HG03159 (cell line): ENCODE measurements around the gene HCN2.

ENCODE experiments used
- ATAC-seq: cut with Tn5 transposase; IDR thresholded peaks from one replicate; pipeline ENCODE4 v1.9.1; 2021; ENCODE audit warnings: mild to moderate bottlenecking, moderate library complexity; ENCODE audit not compliant: unreplicated experiment

The HCN2 gene

DNA sequence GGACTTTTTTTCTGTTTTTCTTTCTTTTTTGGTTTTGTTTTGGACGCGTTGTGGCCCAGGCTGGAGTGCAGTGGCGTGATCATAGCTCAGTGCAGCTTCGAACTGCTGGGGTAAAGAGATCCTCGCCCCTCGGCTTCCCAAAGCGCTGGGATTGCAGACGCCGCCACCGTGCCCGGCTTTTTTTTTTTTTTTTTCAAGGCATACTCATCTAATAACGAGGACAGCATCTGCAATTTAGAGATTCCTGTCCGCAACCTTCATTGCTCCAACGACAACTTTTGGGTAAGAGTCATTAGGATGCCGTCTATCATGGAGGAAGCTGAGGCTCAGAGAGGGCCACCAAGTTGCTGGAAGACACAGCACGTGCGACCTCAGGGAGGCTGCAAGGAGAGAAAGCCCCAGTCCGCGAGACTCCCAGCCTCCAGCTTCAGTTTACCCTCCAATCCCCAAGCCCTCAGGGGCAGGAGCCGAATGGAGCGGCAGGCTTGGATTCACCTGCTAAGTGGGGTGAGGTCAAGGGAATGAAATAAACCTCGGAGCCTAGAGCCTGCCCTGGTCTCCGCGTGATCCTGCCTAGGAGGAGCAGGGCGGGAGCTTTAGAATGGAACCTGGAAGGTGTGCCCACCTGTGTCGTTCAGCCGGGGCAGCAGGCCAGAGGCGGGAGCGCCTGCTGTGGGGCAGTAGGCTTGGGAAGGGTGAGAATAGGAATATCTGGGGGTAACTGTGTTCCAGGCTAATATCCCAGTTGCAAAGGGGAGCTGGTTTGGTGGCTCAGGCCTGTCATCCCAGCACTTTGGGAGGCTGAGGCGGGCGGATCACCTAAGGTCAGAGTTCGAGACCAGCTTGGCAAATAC is 44.3 kb downstream of the HCN2 start:
- ATAC-seq = no peak

DNA sequence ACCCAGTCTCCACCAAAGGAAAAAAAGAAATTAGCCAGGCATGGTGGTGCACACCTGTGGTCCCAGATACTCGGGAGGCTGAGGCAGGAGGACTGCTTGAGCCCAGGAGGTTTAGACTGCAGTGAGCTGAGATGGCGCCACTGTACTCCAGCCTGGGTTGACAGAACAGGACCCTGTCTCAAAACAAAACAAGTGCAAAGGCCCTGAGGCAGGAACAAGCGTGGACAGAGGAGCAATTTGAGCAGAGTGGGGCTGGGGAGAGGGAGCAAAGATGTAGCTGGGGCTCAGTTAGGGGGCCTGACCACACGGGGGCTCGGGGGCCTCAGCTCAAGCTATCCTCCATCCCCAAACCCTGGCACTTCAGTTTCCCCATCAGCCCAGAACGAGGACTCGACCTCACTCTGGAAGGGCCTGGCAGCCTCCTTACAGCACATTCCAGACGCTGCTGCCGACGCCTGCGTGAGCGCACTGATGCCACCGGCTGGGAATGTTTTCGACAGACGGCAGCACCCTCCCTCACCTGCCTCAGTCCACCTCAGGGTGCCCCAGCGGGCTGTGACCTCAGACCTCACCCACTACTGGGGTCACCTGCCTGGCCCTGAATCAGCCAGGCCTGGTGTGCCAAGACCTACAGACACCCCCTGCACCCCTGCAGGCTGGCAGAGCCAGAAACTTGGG is 45.4 kb downstream of the HCN2 start:
- no peak for ATAC-seq

DNA sequence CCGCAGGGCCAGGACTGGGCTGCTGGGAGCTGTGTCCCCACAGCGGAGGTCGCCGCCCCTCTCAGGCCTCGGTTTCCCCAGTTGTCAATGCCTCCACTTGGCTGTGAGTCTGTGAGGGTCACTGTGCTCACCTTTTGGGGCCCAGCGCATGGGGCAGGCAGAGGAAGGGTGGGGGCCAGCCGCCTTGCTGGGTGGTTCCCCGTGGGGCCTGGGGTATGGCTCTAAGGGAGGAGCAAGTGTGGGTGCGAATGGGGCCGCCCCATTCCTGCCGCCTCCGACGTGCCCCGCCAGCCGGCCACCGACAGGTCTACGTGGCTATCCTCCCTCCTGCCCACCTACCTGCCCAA is 49.2 kb downstream of the HCN2 start:
- no peak for ATAC-seq

DNA sequence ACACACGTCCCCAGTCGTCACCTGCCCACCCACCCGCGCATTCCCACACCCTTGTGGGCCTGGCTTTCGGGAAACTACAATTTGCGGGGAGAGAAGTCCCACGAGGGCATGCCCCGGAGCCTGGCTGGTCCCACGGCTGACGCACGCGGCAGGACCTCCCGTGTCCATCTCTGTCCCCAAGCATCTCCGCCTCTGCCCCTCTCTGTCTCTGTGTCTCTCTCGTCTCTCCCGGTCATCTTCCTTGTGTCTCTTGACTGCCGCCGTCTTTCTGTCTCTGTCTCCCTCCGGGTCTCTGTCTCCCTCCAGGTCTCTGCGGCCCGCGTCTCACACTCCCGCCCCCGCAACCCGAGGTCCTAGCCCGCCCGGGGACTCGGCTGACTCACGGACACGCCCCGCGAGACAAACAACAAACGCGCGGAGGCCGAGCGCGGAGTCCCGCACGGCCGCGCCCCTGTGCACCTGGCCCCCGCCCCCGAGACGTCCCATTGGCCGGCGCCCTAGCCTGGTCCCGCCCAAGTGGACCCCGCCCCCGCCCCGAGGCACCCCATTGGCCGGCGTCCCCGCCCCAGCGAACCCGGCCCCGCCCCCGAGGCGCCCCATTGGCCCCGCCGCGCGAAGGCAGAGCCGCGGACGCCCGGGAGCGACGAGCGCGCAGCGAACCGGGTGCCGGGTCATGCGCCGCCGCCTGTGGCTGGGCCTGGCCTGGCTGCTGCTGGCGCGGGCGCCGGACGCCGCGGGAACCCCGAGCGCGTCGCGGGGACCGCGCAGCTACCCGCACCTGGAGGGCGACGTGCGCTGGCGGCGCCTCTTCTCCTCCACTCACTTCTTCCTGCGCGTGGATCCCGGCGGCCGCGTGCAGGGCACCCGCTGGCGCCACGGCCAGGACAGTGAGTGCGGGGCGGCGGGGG is 49.8 kb downstream of the HCN2 start, which contains the start of gene FGF22:
TSS of gene FGF22 (plus strand) at position 627 of the 908 bp plus-strand sequence. CDS start at position 674, 47 bp downstream.
- peak; percentile 48 for ATAC-seq

DNA sequence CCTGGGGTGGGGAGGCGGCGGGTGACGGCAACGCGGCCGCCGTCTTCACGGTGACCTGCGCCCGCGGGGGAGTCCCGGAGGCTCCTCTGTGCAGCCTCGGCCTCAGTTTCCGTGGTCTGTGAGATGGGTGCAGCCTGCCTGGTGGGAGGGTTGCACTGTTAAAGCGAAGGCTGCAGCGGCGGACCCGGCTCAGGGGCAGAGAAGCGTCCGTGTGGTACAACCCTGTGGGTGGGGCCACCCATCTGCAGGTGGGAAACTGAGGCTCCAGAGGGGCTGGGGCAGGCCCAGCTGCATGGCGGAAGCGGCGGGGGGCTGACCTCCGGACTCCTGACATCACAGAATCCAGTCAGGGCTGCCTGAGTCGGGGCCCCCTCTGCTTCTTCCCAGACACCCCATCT is 50.5 kb downstream of the HCN2 start:
- no peak for ATAC-seq

DNA sequence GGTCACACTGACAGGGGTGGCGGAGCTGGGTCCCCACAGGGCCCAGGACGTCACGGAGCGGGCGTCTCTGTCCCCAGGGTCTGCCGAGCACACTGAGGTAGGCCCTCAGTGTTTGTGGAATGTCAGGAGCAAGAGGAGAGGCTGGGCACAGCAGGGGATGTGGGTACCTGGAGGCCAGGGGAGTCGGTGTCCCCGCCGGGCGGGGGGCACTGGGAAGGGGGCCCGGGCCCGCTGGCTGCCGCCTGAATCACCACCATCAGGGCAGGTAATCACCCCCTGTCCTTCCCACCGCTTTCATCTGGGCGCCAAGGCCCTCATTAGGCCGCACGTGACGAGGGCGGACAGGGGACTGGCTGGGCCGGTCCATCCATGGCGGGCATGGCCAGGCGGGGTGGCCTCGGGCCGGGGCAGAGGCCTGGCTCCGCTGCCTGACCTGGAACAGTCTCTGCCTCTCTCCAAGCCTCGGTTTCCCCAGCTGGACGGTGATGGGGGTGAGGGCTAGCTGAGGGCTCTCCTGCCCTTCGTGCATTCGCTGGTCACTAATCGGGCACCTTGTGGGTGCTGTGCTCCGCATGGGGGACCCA is 51.0 kb downstream of the HCN2 start:
- no peak for ATAC-seq

DNA sequence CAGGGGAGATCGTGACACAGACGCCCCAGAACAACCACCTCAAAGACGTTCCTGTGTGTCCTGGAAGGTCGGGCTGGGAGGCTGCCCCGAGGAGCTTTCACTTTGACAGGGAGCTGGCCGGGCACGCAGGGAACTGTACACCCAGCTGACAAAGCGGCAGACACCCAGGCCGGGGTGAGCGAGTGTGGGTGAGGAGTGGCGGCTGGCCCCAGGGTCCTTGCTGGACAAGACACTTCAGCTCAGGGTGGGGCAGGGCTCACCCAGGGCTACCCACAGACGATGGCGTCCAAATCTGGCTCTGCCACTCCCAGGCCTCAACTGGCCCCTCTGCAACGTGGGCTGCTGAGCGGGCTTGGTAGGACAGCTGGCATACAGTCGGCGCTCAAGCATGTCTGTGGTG is 52.0 kb downstream of the HCN2 start:
- no peak for ATAC-seq

DNA sequence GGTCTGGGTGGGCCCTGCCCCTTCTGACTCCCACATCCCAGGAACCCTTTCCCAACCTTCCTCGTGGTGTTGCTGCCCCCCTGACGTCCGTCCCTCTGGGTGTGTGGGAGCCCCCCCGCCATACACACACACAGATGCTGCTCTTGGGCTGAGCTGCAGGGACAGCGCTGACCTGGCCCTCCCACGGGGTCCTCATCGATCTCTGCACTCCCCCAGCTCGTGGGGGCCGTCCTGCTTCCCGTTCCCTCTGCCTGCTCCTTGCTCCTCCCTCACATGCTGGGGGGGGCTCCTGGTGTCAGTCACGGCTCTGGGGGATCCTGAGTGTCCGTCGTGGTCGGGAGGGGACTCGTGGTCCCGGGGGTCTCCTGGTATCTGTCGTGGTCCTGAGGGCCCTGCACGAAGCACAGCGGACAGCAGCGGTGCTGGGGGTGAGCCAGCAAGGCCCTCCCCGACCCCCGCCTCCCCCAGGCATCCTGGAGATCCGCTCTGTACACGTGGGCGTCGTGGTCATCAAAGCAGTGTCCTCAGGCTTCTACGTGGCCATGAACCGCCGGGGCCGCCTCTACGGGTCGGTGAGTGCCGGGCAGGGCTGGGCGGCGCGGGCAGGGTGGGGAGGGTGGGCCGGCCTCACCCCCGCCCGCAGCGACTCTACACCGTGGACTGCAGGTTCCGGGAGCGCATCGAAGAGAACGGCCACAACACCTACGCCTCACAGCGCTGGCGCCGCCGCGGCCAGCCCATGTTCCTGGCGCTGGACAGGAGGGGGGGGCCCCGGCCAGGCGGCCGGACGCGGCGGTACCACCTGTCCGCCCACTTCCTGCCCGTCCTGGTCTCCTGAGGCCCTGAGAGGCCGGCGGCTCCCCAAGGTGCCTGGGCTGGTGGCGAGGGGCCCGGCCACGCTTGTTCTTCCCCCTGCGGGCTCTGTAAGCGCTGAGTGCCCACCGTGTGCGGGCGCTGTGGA is 53.4 kb downstream of the HCN2 start:
- ATAC-seq = no peak

DNA sequence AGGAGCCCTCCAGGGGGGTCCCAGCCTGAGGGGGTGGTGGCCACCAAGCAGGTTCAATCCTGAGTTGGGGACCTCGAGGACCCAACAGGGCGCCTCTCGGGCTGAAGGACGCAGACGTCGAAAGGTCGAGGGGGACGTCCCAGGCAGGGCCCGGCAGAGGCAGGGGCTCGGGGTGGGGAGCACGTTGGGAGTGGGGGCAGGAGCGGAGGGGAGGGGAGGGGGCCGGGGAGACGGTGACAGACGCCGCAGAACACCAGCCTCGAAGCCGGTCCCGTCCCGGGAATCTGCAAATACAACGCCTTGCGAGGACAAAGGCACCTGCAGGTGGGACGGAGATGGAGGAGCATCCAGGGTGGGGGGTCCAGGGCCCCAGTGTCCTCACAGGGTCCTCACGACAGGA is 54.1 kb downstream of the HCN2 start:
- no peak for ATAC-seq

DNA sequence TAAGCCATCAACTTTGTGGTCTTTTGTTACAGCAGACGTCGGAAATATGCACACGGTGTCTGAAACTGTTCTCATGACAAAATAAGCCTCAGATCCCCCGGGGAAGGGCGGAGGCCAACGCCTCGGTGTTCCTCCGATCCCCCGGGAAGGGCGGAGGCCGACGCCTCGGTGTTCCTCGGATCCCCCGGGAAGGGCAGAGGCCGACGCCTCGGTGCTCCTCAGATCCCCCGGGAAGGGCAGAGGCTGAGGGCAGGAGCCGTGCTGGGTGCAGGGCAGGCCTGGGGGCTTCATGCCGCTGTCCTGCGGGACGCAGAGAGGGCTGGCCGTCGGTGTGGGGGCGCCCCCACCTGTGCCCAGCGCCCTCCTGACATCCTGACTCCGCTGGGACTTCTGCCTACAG is 54.7 kb downstream of the HCN2 start:
- no peak for ATAC-seq

DNA sequence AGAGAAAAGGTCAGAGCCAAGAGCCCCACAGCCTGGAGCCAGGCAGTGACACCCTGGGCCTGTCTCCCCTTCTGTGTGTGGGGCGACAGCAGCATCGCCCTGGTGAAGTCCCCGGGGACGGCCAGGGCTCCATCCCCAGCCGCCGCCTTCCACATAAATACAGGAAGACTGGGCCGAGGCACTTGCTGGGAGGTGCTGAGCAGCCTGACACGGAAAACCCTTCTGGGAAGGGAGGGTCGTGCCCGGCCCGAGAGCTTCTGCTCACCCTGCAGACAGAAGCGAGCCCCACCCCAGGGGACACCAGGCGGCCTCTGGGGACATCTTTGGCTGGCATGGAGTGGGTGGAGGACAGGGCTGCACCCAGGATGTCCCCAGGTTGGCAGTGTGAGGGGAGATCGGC is 55.1 kb downstream of the HCN2 start:
- ATAC-seq = no peak

DNA sequence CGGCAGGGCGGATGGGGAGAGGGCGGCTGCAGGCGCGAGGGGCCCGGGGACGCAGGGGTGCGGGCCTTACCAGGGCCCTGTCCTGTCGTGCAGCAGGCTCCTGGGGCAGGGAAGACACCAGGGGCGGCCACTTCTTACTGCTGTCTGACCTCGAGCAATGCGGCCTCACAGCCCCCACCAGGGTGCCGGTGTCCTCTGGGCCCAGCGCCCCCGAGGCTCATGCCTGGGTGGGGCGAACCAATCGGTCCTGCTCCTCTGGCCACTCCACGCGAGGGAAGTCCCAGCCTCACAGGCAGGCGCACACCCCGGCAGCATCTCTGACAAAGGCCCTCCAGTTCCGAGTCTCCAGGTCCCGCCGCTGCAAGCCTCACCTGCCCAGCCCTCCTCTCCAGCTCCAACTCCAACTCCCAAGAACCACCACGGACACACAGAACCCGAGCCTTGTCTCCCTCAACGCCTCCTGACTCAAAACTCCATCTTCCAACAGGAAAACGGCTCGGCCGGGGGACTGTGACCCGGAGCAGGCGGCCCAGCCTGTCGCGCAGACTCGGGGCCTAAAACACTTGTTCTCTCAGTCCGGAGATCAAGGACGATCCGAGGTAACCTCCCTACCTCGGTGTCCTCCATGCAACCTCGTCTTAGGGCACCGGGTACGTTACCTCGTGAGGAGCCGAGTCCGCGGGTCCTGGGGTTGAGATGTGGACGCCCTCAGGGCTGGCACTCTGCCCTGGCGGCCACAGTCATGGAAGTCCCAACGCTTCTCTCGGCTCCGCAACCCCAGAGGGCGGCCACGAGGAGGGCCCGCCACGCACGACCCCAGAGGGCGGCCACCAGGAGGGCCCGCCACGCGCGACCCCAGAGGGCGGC is 56.5 kb downstream of the HCN2 start:
- ATAC-seq = no peak

DNA sequence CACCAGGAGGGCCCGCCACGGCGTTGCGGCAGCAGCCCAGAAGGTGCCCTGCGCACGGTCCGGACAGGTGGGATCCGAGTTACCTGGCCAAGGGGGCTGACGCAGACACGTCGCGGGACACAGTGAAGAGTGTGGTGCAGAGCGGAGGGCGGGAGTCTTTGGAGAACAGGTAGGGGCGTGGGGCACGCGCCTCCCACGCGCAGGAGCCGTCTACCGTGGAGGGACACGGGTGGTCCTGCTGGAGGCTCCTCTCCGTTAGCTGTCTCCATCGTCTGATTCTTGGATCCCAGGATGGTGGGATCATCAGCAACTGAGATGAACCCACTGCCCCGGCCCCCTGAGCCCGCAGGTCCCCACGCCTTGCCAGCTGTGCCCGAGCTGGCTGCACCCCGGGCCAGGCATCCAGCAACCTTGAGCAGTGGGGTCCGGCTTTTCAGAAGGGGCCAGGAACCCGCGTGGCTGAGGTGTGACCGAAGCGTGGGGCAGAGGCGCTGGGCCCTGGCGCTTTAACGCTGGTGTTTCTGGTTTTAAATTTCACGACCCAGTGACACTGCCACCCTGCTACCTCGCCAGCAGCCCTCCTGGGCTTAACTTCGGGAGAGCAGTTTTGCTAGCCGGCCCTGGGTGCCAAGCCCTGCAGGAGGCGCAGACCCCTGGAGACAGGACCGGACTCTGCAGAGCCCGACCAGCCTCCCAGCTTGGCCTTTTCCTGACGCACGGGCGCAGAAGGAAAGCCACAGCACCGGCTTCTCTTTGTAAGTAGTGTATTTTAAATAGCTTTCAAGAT is 57.3 kb downstream of the HCN2 start:
- ATAC-seq = no peak

DNA sequence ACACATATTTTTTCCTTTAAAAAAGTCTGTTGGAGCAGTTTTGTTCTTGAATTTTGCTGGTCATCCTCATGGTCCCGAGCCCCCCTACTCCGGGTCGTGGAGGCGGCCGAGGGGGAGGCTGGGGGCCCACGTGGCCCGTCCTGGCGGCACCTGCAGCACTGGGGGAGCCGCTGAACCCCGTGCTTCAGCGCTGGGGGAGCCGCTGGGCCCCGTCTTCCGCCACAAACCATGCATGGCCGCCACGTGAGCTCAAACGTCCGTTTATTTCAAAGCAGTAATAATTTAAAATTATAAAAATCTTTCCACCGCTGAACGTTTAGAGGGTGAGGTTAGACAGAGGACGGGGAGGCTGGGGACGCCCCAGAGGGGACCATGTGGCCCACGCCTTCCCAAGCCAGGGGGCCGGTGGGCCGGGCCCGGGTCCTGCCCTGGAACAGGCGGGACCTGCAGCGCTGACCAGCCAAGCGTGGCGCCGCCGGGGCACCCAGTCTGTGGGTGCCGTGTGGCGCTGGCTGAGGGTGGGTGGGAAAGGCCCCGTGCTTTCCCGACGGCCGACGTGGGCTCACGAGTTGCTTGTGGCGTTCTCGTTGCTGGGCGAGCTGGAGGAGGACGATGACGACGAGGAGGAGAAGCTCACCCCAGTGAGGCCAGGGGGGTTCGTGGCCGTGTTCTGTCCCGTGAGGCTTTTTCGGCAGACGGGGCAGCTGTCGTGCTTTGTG is 58.0 kb downstream of the HCN2 start:
- ATAC-seq = no peak

DNA sequence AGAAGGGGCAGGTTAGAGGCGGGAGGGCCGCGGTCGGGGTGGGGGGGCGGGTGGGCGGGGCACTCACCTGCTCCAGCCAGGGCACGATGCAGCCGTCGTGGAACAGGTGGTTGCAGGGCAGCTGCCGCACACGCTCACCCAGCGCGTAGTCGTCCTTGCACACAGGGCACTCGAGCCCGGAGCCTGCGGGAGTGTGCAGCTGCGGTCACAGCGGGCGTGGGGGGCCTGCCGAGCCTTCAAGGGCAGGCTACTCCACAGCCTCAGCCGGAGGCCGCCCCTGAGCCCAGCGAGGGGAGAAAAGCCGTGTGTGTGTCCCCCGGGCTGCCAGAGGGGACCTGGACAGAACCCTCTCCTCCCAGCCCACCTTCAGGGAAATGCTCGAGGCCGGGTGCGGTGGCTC is 58.6 kb downstream of the HCN2 start:
- ATAC-seq = no peak

DNA sequence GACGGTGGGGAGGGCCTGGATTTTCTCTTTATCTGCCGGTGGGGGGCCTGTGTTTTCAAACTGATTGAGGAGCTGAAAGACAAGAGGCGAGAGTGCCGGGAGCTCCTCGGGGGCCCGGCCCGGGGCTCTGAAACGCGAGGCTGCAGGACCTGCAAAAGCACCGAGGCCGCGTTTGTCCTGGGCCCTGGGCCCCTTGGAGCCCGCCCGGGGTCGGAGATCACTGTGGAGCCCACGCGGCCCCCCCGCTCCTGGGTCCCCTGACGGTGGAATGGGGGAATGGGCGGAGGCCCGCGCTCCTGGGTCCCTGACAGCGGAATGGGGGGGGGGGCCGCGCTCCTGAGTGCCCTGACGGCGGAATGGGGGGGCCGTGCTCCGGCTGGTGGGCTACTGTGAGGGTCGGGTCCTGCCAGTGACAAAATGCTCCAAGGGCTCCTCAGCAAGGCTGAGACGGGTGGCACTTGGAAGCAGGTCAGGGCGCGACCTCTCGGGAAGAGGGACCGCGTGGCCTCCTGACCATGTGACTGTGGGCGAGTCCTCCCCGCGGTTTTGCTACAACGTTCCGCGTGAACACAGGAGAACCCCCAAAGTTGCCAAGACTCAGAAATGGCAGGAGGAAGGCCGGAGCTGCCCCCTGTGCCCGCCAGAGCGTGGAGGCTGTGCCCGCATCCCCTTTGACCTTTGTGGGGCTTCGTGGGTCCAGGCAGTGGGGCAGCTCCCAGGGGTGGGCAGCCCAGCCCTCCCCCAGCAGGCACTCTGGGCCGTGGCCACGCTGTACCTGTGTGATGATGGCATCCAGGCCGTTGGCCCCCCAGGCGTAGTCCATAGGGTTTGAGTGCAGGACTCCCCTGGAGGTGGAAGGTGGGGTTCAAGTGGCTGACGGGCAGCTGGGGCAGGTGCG is 59.5 kb downstream of the HCN2 start:
- ATAC-seq = no peak

DNA sequence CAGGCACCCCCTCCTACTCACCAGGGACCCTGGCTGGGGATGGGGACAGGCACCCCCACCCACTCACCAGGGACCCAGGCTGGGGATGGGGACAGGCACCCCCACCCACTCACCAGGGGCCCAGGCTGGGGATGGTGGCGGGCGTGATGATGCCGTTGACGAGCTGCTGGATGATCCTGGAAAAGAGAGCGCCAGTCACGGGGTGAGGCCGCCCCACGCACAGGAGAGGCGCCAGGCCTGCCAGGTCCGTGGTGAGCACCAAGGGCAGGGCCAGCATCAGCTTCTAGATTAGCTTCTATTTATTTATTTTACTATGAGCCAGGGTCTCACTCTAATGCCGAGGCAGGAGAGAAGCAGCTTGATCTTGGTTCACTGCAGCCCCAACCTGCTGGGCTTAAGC is 60.4 kb downstream of the HCN2 start:
- ATAC-seq = no peak
